OCI-LY7 (cell line): ENCODE data around the gene GAK.

Source experiments
- CTCF ChIP-seq: fragments of 200-600 bp; sonication (generic); conservative IDR thresholded peaks from 2 replicates; pipeline ENCODE4 v1.5.1; 2014; ENCODE audit warnings: mild to moderate bottlenecking, antibody characterized with exemption, low read length, moderate library complexity, mixed read lengths
- EZH2phosphoT487 ChIP-seq: fragments of 200-600 bp; sonication (generic); IDR thresholded peaks from 2 replicates; pipeline ENCODE4 v1.6.1; 2018; ENCODE audit warnings: low read depth, borderline replicate concordance, mild to moderate bottlenecking, mixed run types, antibody characterized with exemption, low read length, moderate library complexity, mixed read lengths

GRCh38 chr4:804804-805203 is 127.3 kb downstream of the GAK start:
- TF ChIP-seq CTCF (no peak), EZH2phosphoT487 (no peak)
